ENCODE measurements around the gene CELSR2.

CELSR2 gene

DNA sequence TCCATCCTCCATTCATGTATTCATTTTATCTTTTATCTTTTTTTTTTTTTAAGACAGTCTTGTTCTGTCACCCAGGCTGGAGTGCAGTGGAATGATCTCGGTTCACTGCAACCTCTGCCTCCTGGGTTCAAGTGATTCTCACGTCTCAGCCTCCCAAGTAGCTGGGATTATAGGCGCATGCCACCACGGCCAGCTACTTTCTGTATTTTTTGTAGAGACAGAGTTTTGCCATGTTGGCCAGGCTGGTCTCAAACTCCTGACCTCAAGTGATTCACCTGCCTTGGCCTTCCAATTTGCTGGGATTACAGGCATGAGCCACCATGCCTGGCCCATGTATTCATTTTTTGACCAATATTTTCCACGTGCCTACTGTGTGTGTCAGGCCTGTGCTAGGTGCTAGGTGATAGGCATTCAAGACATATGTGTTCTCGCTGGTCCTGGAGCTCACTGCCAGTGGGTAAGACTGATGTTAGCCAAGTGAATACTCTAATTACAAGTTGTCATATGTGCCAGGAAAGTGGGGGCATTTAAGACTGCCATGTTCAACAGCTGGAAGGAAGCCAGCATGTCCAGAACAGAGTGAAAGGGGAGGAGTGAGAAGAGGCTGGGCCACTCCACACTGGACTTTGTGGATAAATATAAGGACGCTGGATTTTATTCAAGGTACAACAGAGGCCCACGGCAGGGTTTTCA lies 5.3 kb upstream of the CELSR2 start:
- Histone ChIP-seq H3K9me3 (ENCODE audit: control insufficient read depth, insufficient read depth, low read depth, low read length) (no peaks in the 10 kb centered on the region), H3K4me3 (ENCODE audit: low read depth, low read length) (no peak overlapping the region), H3K36me3 (ENCODE audit: control insufficient read depth in 2 of 2, insufficient read depth in 1 of 2, low read length in 2 of 2) (peaks cover 0 to 12% of the 10 kb centered on the region in 2 experiments; a peak in 1 of 3 replicates), H3K4me1 (ENCODE audit: control insufficient read depth, insufficient read depth, low read length) (no peaks in the 10 kb centered on the region), H3K27ac (ENCODE audit: extremely low read depth, low read depth, low read length) (no peak overlapping the region)
- ChIA-PET CTCF (interaction anchor here (1.1 to 1.2 kb wide), 2 partner anchors 12 to 247 kb away, joined by 3 read pairs; no protein-coding TSS in a partner anchor), POLR2A (interaction anchor here (1.0 kb wide), 1 partner anchor 9 kb away, joined by 4 read pairs; no protein-coding TSS in a partner anchor)
- TF ChIP-seq ZNF223 (tag by site-specific recombination; IDR thresholded peaks at IDR 0.05), result no peak
- peak; percentile 35; the same call in 1 of the 2 replicates for TF ChIP-seq ZNF366 (tag by site-specific recombination; conservative IDR thresholded peaks at IDR 0.05)
- TF ChIP-seq, protein P1, sequence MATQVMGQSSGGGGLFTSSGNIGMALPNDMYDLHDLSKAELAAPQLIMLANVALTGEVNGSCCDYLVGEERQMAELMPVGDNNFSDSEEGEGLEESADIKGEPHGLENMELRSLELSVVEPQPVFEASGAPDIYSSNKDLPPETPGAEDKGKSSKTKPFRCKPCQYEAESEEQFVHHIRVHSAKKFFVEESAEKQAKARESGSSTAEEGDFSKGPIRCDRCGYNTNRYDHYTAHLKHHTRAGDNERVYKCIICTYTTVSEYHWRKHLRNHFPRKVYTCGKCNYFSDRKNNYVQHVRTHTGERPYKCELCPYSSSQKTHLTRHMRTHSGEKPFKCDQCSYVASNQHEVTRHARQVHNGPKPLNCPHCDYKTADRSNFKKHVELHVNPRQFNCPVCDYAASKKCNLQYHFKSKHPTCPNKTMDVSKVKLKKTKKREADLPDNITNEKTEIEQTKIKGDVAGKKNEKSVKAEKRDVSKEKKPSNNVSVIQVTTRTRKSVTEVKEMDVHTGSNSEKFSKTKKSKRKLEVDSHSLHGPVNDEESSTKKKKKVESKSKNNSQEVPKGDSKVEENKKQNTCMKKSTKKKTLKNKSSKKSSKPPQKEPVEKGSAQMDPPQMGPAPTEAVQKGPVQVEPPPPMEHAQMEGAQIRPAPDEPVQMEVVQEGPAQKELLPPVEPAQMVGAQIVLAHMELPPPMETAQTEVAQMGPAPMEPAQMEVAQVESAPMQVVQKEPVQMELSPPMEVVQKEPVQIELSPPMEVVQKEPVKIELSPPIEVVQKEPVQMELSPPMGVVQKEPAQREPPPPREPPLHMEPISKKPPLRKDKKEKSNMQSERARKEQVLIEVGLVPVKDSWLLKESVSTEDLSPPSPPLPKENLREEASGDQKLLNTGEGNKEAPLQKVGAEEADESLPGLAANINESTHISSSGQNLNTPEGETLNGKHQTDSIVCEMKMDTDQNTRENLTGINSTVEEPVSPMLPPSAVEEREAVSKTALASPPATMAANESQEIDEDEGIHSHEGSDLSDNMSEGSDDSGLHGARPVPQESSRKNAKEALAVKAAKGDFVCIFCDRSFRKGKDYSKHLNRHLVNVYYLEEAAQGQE (tag by site-specific recombination; IDR thresholded peaks at IDR 0.05), result peak; percentile 51; the same call in 1 of the 2 replicates

DNA sequence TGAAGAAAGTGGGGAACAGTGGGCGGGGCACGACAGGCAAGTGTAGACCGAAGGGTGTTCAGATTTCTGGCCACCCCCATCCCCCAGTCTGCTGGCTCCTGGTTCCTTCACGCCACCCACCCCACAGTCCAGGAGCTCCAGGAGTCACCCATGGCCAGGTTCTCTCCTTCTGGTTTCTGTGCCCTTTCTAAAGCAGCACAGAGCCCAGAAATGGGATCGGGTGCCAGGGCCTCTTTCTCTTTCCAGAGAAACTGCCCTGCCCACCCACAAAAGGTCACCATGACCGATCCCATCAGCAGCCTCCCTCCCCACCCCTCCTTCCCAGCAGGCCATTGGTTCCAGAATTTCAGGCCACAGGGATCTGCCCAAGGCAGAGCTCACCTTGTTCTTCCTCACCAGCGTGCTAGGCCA lies 3.2 kb upstream of the CELSR2 start:
- ChIA-PET POLR2A (no interaction called here), CTCF (interaction anchor here (0.7 to 1.4 kb wide), 2 partner anchors 18 to 32 kb away, joined by 3 read pairs; partner anchors contain the start of gene SARS1)
- Histone ChIP-seq H3K36me3 (ENCODE audit: control insufficient read depth in 2 of 2, insufficient read depth in 1 of 2, low read length in 2 of 2) (peaks cover 0 to 6% of the 10 kb centered on the region in 2 experiments; a peak in 1 of 3 replicates), H3K27ac (ENCODE audit: extremely low read depth, low read depth, low read length) (no peak overlapping the region), H3K4me1 (ENCODE audit: control insufficient read depth, insufficient read depth, low read length) (no peaks in the 10 kb centered on the region), H3K4me3 (ENCODE audit: low read depth, low read length) (no peak overlapping the region), H3K9me3 (ENCODE audit: control insufficient read depth, insufficient read depth, low read depth, low read length) (no peaks in the 10 kb centered on the region)
- TF ChIP-seq ZNF521 (tag by site-specific recombination; IDR thresholded peaks at IDR 0.05), result no peak
- no peak for TF ChIP-seq ZNF658 (tag by site-specific recombination; IDR thresholded peaks at IDR 0.05)
- TF ChIP-seq, protein P2, sequence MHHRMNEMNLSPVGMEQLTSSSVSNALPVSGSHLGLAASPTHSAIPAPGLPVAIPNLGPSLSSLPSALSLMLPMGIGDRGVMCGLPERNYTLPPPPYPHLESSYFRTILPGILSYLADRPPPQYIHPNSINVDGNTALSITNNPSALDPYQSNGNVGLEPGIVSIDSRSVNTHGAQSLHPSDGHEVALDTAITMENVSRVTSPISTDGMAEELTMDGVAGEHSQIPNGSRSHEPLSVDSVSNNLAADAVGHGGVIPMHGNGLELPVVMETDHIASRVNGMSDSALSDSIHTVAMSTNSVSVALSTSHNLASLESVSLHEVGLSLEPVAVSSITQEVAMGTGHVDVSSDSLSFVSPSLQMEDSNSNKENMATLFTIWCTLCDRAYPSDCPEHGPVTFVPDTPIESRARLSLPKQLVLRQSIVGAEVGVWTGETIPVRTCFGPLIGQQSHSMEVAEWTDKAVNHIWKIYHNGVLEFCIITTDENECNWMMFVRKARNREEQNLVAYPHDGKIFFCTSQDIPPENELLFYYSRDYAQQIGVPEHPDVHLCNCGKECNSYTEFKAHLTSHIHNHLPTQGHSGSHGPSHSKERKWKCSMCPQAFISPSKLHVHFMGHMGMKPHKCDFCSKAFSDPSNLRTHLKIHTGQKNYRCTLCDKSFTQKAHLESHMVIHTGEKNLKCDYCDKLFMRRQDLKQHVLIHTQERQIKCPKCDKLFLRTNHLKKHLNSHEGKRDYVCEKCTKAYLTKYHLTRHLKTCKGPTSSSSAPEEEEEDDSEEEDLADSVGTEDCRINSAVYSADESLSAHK (tag by site-specific recombination; IDR thresholded peaks at IDR 0.05), result no peak
- TF ChIP-seq ZSCAN16 (tag by site-specific recombination; IDR thresholded peaks at IDR 0.05), result no peak
- TF ChIP-seq, protein P3, sequence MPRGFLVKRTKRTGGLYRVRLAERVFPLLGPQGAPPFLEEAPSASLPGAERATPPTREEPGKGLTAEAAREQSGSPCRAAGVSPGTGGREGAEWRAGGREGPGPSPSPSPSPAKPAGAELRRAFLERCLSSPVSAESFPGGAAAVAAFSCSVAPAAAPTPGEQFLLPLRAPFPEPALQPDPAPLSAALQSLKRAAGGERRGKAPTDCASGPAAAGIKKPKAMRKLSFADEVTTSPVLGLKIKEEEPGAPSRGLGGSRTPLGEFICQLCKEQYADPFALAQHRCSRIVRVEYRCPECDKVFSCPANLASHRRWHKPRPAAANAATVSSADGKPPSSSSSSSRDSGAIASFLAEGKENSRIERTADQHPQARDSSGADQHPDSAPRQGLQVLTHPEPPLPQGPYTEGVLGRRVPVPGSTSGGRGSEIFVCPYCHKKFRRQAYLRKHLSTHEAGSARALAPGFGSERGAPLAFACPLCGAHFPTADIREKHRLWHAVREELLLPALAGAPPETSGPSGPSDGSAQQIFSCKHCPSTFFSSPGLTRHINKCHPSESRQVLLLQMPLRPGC (tag by site-specific recombination; IDR thresholded peaks at IDR 0.05), result no peak
- TF ChIP-seq KLF10 (tag by site-specific recombination; IDR thresholded peaks at IDR 0.05), result no peak
- TF ChIP-seq ZNF211 (tag by site-specific recombination; IDR thresholded peaks at IDR 0.05; ENCODE audit: low read depth), result no peak
- TF ChIP-seq, protein P4, sequence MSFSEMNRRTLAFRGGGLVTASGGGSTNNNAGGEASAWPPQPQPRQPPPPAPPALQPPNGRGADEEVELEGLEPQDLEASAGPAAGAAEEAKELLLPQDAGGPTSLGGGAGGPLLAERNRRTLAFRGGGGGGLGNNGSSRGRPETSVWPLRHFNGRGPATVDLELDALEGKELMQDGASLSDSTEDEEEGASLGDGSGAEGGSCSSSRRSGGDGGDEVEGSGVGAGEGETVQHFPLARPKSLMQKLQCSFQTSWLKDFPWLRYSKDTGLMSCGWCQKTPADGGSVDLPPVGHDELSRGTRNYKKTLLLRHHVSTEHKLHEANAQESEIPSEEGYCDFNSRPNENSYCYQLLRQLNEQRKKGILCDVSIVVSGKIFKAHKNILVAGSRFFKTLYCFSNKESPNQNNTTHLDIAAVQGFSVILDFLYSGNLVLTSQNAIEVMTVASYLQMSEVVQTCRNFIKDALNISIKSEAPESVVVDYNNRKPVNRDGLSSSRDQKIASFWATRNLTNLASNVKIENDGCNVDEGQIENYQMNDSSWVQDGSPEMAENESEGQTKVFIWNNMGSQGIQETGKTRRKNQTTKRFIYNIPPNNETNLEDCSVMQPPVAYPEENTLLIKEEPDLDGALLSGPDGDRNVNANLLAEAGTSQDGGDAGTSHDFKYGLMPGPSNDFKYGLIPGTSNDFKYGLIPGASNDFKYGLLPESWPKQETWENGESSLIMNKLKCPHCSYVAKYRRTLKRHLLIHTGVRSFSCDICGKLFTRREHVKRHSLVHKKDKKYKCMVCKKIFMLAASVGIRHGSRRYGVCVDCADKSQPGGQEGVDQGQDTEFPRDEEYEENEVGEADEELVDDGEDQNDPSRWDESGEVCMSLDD (tag by site-specific recombination; IDR thresholded peaks at IDR 0.05), result no peak
- TF ChIP-seq, protein P5, sequence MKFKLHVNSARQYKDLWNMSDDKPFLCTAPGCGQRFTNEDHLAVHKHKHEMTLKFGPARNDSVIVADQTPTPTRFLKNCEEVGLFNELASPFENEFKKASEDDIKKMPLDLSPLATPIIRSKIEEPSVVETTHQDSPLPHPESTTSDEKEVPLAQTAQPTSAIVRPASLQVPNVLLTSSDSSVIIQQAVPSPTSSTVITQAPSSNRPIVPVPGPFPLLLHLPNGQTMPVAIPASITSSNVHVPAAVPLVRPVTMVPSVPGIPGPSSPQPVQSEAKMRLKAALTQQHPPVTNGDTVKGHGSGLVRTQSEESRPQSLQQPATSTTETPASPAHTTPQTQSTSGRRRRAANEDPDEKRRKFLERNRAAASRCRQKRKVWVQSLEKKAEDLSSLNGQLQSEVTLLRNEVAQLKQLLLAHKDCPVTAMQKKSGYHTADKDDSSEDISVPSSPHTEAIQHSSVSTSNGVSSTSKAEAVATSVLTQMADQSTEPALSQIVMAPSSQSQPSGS (tag by site-specific recombination; IDR thresholded peaks at IDR 0.05; ENCODE audit: low read depth), result no peak
- TF ChIP-seq ZBTB8A (tag by site-specific recombination; IDR thresholded peaks at IDR 0.05), result no peak
- TF ChIP-seq KLF9 (tag by site-specific recombination; IDR thresholded peaks at IDR 0.05; ENCODE audit: low read depth), result no peak
- TF ChIP-seq ZNF404 (tag by site-specific recombination; IDR thresholded peaks at IDR 0.05), result no peak
- no peak for TF ChIP-seq ZNF677 (tag by site-specific recombination; IDR thresholded peaks at IDR 0.05)
- TF ChIP-seq, protein P6, sequence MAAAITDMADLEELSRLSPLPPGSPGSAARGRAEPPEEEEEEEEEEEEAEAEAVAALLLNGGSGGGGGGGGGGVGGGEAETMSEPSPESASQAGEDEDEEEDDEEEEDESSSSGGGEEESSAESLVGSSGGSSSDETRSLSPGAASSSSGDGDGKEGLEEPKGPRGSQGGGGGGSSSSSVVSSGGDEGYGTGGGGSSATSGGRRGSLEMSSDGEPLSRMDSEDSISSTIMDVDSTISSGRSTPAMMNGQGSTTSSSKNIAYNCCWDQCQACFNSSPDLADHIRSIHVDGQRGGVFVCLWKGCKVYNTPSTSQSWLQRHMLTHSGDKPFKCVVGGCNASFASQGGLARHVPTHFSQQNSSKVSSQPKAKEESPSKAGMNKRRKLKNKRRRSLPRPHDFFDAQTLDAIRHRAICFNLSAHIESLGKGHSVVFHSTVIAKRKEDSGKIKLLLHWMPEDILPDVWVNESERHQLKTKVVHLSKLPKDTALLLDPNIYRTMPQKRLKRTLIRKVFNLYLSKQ (tag by site-specific recombination; IDR thresholded peaks at IDR 0.05; ENCODE audit: borderline replicate concordance), result no peak
- TF ChIP-seq IKZF3 (tag by site-specific recombination; IDR thresholded peaks at IDR 0.05), result no peak
- no peak for TF ChIP-seq ZNF311 (tag by site-specific recombination; IDR thresholded peaks at IDR 0.05; ENCODE audit: borderline replicate concordance)
- no peak for TF ChIP-seq ZNF121 (tag by site-specific recombination; IDR thresholded peaks at IDR 0.05)
